Fibroblast of mammary gland (primary cell): Measurements from ENCODE around the gene TSPAN16.
"Not testable (repeated sequence)": the region's sequence is repeated elsewhere in the genome, so short reads cannot be mapped to it uniquely, and the experiment has no call there.

Source experiments
- DNase-seq: peaks from one replicate; pipeline ENCODE4 v3.0.0-alpha.2; 2010; ENCODE audit warnings: low read depth
- H3K4me3 ChIP-seq: 2 replicates; pipeline ENCODE4 v1.5.1; 2011; ENCODE audit warnings: low read depth, mild to moderate bottlenecking, low read length, moderate library complexity; ENCODE audit not compliant: control insufficient read depth
- TF ChIP-seq, protein P1 (sequence below): conservative IDR thresholded peaks from 2 replicates; pipeline ENCODE4 v1.5.1; 2011; ENCODE audit warnings: low read depth, low read length, inconsistent platforms; ENCODE audit not compliant: control insufficient read depth, insufficient read depth

TSPAN16 gene

DNA sequence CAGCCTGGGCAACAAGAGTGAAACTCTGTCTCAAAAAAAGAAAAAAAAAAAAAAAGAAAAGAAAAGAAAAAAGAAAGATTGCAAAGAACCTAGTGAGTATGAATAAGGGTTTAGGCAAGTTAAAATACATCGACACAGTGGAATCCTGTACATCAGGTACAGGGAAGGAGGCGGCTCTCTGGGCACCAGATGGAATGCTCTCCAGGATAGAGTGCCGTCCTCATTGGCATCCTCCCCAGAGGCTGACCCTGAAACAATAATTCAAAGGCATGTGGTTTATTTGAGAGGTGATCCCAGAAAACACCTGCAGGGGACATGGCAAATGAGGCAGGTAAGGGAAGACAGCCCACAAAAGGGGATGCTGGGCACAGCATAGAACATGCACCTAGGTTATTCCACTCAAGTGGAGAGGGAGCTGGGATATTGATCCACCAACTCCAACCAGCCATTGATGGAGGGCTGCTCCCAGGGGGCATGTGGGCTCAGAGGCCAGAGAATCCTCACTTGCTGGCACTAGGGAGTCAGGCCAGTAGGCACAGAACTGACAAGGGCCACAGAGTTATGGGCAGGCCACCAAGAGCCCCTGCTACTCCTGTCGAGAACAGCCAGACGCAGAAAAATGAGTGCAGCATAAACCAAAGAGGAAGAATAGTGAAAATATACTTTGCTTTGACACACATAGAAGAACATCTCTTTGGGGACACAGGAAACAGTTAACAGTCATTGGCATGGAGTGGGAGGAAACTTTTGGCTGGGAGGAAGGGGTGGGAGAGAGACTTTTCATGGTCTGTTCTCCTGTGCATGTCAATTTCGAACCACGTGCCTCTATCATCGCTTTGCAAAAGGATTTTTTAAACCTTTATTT lies 4.2 kb downstream of the TSPAN16 start:
- H3K4me3 ChIP-seq: no peak overlapping the region
- DNase-seq: no peak
- TF ChIP-seq, protein P1, sequence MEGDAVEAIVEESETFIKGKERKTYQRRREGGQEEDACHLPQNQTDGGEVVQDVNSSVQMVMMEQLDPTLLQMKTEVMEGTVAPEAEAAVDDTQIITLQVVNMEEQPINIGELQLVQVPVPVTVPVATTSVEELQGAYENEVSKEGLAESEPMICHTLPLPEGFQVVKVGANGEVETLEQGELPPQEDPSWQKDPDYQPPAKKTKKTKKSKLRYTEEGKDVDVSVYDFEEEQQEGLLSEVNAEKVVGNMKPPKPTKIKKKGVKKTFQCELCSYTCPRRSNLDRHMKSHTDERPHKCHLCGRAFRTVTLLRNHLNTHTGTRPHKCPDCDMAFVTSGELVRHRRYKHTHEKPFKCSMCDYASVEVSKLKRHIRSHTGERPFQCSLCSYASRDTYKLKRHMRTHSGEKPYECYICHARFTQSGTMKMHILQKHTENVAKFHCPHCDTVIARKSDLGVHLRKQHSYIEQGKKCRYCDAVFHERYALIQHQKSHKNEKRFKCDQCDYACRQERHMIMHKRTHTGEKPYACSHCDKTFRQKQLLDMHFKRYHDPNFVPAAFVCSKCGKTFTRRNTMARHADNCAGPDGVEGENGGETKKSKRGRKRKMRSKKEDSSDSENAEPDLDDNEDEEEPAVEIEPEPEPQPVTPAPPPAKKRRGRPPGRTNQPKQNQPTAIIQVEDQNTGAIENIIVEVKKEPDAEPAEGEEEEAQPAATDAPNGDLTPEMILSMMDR: no peak

DNA sequence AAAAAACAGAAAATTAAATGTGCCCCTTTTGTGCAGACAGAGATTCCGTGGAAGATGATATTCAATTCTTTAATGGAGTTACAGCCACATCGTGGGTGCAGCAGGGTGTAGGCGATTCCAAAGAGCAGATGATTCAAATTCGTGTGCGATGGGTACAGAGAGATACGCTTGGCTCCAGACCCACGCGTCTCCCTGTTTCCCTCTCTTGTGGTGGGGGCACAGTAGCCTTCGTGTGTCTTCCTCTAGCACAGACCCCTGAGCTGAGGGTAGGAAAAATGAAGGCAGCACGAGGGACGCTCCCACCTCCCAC lies 4.8 kb downstream of the TSPAN16 start:
- TF ChIP-seq, protein P1: no peak
- no peak overlapping the region for H3K4me3 ChIP-seq
- no peak for DNase-seq

DNA sequence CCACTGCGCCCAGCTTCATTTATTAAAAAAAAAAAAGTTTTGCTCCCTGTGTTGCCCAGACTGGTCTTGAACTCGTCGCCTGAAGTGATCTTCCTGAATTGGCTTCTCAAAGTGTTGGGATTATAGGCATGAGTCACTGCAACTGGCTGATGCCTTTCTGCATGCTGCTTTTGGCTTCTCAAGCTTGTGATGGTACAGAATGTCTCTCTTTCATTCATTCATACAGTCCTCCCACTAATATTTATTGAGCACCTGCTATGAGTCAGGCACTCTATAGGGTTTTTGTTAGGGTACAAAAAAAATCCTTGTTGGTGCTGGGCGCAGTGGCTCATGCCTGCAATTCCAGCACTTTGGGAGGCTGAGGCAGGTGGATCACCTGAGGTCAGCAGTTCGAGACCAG lies 9.0 kb downstream of the TSPAN16 start:
- no peak for DNase-seq
- H3K4me3 ChIP-seq: no peak overlapping the region
- TF ChIP-seq, protein P1: no peak

DNA sequence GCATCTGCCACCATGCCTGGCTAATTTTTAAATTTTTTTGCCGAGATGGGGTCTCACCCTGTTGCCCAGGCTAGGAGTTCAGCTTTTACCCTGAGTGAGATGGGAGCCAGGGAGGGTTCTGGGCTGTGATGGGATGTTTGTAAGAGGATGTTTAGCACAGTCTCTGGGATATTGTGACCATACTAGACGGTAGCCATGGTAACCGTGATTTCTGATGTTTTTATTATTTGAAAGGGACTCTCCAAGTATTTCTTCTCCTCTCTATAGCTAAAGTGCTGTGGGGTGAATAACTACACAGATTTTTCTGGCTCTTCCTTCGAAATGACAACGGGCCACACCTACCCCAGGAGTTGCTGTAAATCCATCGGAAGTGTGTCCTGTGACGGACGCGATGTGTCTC lies 10.4 kb downstream of the TSPAN16 start:
- TF ChIP-seq, protein P1: no peak
- no peak for DNase-seq
- H3K4me3 ChIP-seq: no peak overlapping the region

DNA sequence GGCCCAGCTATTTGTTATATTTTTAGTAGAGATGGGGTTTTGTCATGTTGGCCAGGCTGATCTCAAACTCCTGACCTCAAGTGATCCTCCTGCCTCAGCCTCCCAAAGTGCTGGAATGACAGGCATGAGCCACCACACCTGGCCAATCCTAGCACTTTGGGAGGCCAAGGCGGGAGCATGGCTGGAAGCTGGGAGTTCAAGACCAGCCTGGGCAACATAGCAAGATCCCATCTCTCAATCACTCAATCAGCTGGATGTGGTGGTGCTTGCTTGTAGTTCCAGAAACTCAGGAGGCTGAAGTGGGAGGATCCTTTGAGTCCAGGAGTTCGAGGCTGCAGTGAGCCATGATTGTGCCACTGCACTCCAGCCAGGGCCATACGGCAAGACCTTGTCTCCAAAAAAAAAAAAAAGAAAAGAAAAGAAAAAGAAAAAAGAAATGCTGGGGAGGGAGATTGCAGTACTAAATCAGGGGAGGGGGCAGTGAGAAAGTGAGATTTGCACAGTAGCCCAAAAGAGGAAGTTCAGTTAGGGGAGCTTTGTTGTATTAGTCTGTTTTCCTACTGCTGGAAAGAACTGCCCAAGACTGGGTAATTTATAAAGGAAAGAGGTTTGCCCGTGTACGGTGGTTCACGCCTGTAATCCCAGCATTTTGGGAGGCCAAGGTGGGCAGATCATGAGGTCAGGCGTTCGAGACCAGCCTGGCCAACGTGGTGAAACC lies 24.5 kb downstream of the TSPAN16 start:
- not testable (repeated sequence) for H3K4me3 ChIP-seq, DNase-seq

- TF ChIP-seq, protein P1: no peak
- no peak overlapping the region for H3K4me3 ChIP-seq
- DNase-seq: no peak
These were observed 25.5 kb downstream of the TSPAN16 start for GRCh38 chr19:11321191-11322126.
